GM10266 (cell line): ENCODE measurements around the gene HPD.
"Not testable (repeated sequence)": the region's sequence is repeated elsewhere in the genome, so short reads cannot be mapped to it uniquely, and the experiment has no call there.

Experiments used
- DNase-seq: peaks from one replicate; pipeline ENCODE4 v3.0.0; 2012; ENCODE audit errors: extremely low spot score
- CTCF ChIP-seq: IDR thresholded peaks from 2 replicates; pipeline ENCODE4 v1.5.1; 2012; ENCODE audit warnings: mild to moderate bottlenecking, low read depth; ENCODE audit not compliant: control insufficient read depth, insufficient read depth; ENCODE audit errors: missing control alignments

The HPD gene

GRCh38 chr12:121874071-121874470, 15.4 kb upstream of the HPD start:
- no peak for TF ChIP-seq CTCF
- DNase-seq = no peak

DNA sequence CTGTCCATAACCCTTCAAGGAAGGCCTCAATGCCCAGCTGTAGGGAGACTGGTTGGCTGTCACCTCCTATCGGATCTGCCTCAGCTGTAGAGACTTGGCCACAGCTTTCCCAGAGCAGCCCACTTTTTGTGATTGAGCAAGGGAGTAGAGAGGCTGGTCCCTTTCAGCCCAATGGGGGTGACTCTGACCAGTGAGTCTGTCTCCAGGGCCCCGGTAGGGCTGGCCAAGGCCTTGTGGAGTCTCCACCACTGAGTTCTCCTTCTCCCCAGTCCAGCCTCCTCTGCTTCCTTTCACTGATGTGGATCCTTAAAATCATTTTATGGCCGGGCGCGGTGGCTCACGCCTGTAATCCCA, 14.5 kb upstream of the HPD start:
- no peak for TF ChIP-seq CTCF
- no peak for DNase-seq

DNA sequence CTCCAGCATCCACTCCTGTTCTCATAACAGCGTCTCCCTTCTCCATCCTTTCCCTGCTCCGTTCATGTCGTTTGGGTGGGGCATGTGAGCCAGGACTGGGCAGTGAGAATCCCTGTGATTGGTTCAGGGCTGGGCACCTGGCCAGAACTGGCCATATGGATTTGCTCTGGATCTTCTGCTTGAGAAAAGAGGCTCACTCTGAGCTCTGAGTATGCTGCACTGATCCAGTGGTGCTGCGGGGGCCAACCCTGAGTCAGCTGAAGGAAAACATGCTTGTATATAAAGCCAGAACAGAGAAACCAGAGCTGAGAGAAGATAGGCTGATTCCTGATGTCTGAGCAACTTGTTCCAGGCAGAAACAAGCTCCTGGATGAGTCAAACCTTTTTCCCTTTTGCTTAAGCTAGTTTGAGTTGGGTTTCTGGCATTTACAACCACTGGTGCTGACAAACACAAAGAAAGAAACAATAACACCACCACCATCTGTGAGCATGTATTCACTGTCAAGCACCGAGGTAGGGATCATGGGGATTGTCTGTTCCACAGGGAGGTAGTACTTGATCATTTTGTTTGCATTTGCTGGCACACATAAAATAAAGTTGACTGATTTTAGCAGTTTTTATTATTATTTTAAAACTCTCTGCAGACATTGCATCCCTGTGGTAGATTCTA, 14.0 kb upstream of the HPD start:
- TF ChIP-seq CTCF = no peak
- no peak for DNase-seq

DNA sequence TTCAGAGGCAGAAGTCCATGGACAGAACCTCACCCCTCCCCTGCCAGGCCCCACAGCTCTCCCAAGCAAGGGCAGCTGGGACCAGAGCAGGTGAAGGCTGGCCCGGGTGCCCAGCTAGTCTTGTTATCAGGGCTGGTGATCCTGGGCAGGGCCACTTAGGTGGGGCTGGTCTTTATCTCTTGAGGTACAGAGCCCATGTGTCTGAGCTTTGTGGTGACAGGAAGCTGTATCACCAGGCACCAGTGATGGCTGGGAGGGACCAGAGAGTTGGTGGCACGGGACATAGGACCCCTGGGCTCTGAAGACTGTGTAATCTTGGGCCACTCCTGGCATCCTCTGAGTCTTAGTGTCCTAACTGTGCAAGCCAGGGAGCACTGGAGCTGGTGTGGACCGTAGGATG, 12.8 kb upstream of the HPD start:
- TF ChIP-seq CTCF = no peak
- no peak for DNase-seq

GRCh38 chr12:121869229-121869628, 10.6 kb upstream of the HPD start:
- DNase-seq = not testable (repeated sequence)

GRCh38 chr12:121866331-121866730, 7.7 kb upstream of the HPD start:
- DNase-seq = no peak
- no peak for TF ChIP-seq CTCF

DNA sequence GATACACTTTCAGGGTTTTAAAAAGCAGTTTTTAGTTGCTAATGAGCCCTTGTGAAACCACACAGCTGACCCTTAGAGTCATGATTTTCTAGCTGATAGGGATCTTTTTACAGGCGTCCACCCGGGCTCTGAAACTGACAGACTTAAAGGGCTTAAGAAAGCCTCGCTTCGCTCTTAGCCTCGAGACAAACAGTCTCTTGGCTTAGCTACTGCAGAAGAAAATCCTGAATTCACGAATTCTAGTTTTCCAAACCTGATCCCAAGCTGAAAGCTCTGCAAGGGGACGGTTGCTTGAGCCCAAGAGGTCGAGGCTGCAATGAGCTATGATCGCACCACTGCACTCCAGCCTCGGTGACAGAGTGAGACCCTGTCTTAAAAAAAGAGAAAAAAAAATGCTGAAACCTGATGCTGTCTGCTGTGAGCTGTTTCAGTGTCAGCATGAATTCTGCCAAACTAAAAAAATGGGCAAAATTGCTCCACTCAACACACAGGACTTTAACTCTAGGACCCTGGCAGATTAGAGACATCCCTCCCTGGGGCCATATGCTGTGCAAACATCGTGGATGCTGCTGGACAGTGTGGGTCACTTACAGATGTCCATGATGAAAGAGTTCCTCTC, 3.1 kb upstream of the HPD start:
- no peak for DNase-seq
- no peak for TF ChIP-seq CTCF

- not testable (repeated sequence) for DNase-seq
Measured at GRCh38 chr12:121860699-121861098, 2.0 kb upstream of the HPD start.
